GM19438 (cell line): ENCODE measurements around the gene TMEM200A.
A peak's percentile ranks its signal among the peaks of the same experiment; 100 is the strongest.
"Not testable (repeated sequence)": the region's sequence is repeated elsewhere in the genome, so short reads cannot be mapped to it uniquely, and the experiment has no call there.

ENCODE experiments used
- ATAC-seq: cut with Tn5 transposase; IDR thresholded peaks from one replicate; pipeline ENCODE4 v1.9.1; 2021; ENCODE audit warnings: low read depth; ENCODE audit not compliant: unreplicated experiment

The TMEM200A gene

GRCh38 chr6:130365166-130366106, at the start of gene TMEM200A:
Gene TMEM200A, plus strand, starts transcription at chr6:130366017. Its CDS starts 74,406 bp downstream, at chr6:130440423.
- peak; percentile 63 for ATAC-seq

- ATAC-seq: no peak
These were observed 44.9 kb upstream of the TMEM200A start for GRCh38 chr6:130320908-130321307.

- no peak for ATAC-seq
These were observed 43.0 kb upstream of the TMEM200A start for GRCh38 chr6:130322673-130323268.

- no peak for ATAC-seq
These were observed 41.2 kb upstream of the TMEM200A start for GRCh38 chr6:130324657-130325056.

GRCh38 chr6:130326496-130326895, 39.3 kb upstream of the TMEM200A start:
- no peak for ATAC-seq

GRCh38 chr6:130337534-130337933, 28.3 kb upstream of the TMEM200A start:
- ATAC-seq: no peak

GRCh38 chr6:130346324-130346723, 19.5 kb upstream of the TMEM200A start:
- ATAC-seq: not testable (repeated sequence)

- ATAC-seq: no peak
These were observed 11.5 kb upstream of the TMEM200A start for GRCh38 chr6:130354322-130354721.

GRCh38 chr6:130355572-130355971, 10.2 kb upstream of the TMEM200A start:
- ATAC-seq: no peak

GRCh38 chr6:130357436-130357835, 8.4 kb upstream of the TMEM200A start:
- ATAC-seq: no peak

GRCh38 chr6:130359736-130360135, 6.1 kb upstream of the TMEM200A start:
- ATAC-seq: no peak

GRCh38 chr6:130362128-130362527, 3.7 kb upstream of the TMEM200A start:
- ATAC-seq: no peak

GRCh38 chr6:130364224-130364780, 1.5 kb upstream of the TMEM200A start:
- ATAC-seq: no peak

- ATAC-seq: no peak
These were observed 539 bp downstream of the TMEM200A start for GRCh38 chr6:130366107-130367005.

- no peak for ATAC-seq
These were observed 1.9 kb downstream of the TMEM200A start for GRCh38 chr6:130367767-130368166.

- no peak for ATAC-seq
These were observed 2.8 kb downstream of the TMEM200A start for GRCh38 chr6:130368576-130368975.

- no peak for ATAC-seq
These were observed 4.0 kb downstream of the TMEM200A start for GRCh38 chr6:130369831-130370230.

GRCh38 chr6:130371921-130372420, 6.2 kb downstream of the TMEM200A start:
- no peak for ATAC-seq

GRCh38 chr6:130372786-130373185, 7.0 kb downstream of the TMEM200A start:
- no peak for ATAC-seq

GRCh38 chr6:130373992-130374391, 8.2 kb downstream of the TMEM200A start:
- ATAC-seq: no peak
